ENCODE data around the gene ZNF710. TPM values are rescaled to one million over a fixed set of nuclear protein-coding genes. Genes with fewer than 3 reads are reported as not detected.

The ZNF710 gene
- total and polyA plus RNA-seq, 2 donors (not counting 3 experiments of a cell fraction or from before 2014, with no cell fraction given), result 8.9 to 32.4 TPM

DNA sequence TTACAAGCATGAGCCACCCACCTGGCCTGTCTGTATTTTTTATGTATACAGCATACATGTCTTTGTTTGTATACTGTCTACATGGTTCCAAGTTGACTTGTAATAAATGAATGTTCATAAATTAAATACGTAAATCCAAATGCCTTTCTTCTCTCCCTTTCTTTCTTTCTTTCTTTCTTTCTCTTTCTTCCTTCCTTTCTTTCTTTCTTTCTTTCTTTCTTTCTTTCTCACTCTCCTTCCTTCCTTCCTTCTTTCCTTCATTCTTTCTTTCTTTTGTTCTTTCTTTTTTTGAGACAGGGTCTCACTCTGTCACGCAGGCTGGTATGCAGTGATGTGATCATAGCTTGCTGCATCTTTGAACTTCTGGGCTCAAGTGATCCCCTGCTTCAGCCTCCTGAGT, 17.1 kb upstream of the ZNF710 start:
- Histone ChIP-seq H3K79me2 (ENCODE audit: control insufficient read depth, insufficient read depth, low read length) (no peaks in the 10 kb centered on the region), H3K36me3 (ENCODE audit: control insufficient read depth in 2 of 2, extremely low read depth in 1 of 2, insufficient read depth in 2 of 2, low read length in 2 of 2) (no peaks in the 10 kb centered on the region), H3K4me2 (ENCODE audit: insufficient read depth, low read length) (no peak overlapping the region), H3K9ac (replicated peaks; ENCODE audit: extremely low read depth, insufficient read depth, low read length) (no peak overlapping the region), H3K27me3 (ENCODE audit: control insufficient read depth in 2 of 2, insufficient read depth in 2 of 2, low read length in 2 of 2) (peaks cover 7 to 19% of the 10 kb centered on the region in 2 experiments), H3K4me1 (ENCODE audit: control insufficient read depth, extremely low read depth, insufficient read depth, low read length) (no peaks in the 10 kb centered on the region), H4K20me1 (replicated peaks; ENCODE audit: control insufficient read depth, extremely low read depth, insufficient read depth, low read length) (no peaks in the 10 kb centered on the region), H2AFZ (ENCODE audit: low read depth, low read length) (no peak overlapping the region), H3K9me1 (replicated peaks; ENCODE audit: control insufficient read depth, extremely low read depth, insufficient read depth, low read length) (no peaks in the 10 kb centered on the region), H3K4me3 (replicated peaks in 1 of 3; ENCODE audit: insufficient read depth in 1 of 3, low read depth in 1 of 3, low read length in 3 of 3) (no peak overlapping the region), H3K9me3 (replicated peaks; ENCODE audit: control insufficient read depth, insufficient read depth, low read length) (no peaks in the 10 kb centered on the region), H3K27ac (ENCODE audit: insufficient read depth, low read depth, low read length) (no peak overlapping the region)
- DNase-seq (ENCODE audit: low read depth, low spot score), result no peak
- ChIA-PET POLR2A (no interaction called here), CTCF (interaction anchor here (1.1 to 1.9 kb wide), 4 partner anchors 12 to 102 kb away, joined by 3 to 7 read pairs (median 4); partner anchors contain the start of gene ARPIN)
- intact Hi-C loops (cut with micrococcal nuclease) (no loop called here), dilution Hi-C loops (cut with MboI; ENCODE audit: extremely low pct_ligation_motif_present, low sequenced_read_pairs) (no loop called here)
- no peak for FAIRE-seq
- BruUV-seq (replicated peaks), result no TSS peak
- TF ChIP-seq JUN (IDR thresholded peaks at IDR 0.05; ENCODE audit: borderline replicate concordance, insufficient read depth, insufficient read length, low read depth) (no peak), MAX (IDR thresholded peaks at IDR 0.05; ENCODE audit: insufficient read depth, insufficient read length) (no peak), GATA2 (IDR thresholded peaks at IDR 0.05; ENCODE audit: insufficient read depth, insufficient read length, low read depth, low read length) (no peak), POLR2A (IDR thresholded peaks at IDR 0.05; ENCODE audit: low read depth, low read length) (no peak), MYC (IDR thresholded peaks at IDR 0.05; ENCODE audit: low read depth, low read length) (no peak), POLR2AphosphoS5 (IDR thresholded peaks at IDR 0.05; ENCODE audit: insufficient read depth, low read depth, low read length) (no peak), EZH2 (IDR thresholded peaks at IDR 0.05; ENCODE audit: borderline replicate concordance, low read depth, low read length, severe bottlenecking) (no peak), CTCF (IDR thresholded peaks at IDR 0.05; ENCODE audit: extremely low read depth in 1 of 2, insufficient read depth in 1 of 2, low read depth in 1 of 2, low read length in 2 of 2) (no peak), FOS (IDR thresholded peaks at IDR 0.05; ENCODE audit: borderline replicate concordance, insufficient read depth, low read length) (no peak)
